Measurements from ENCODE around the gene PHGDH. TPM values are rescaled to one million over a fixed set of nuclear protein-coding genes. Genes with fewer than 3 reads are reported as not detected.
"Not testable (repeated sequence)": the region's sequence is repeated elsewhere in the genome, so short reads cannot be mapped to it uniquely, and the experiment has no call there.

PHGDH gene
- total RNA-seq, 2 experiments from 2014 or later: 195 to 201 TPM

DNA sequence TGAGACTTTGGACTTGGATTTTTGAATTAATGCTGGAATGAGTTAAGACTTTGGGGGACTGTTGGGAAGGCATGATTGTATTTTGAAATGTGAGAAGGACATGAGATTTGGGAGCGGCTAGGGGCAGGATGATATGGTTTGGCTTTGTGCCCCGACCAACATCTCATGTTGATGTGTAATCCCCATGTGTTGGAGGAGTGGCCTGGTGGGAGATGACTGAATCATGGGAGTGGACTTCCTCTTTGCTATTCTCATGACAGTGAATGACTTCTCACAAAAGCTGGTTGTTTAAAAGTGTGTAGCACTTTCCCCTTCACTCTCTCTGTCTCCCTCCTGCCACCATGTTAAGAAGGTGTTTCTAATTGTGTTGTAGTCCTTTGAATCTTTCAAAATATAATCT, 9.3 kb upstream of the PHGDH start:
- H3K4me1 Mint-ChIP-seq (ENCODE audit: low read depth): peaks cover 2% of the 10 kb centered on the region
- POLR2A ChIA-PET: no interaction called here
- ATAC-seq: no peak
- H3K27ac Mint-ChIP-seq: no peak overlapping the region
- H3K4me3 Mint-ChIP-seq: no peak overlapping the region
- peaks cover 36% of the 10 kb centered on the region for H3K27me3 Mint-ChIP-seq (ENCODE audit: low read depth)
- peaks cover 25% of the 10 kb centered on the region for H3K9me3 Mint-ChIP-seq (ENCODE audit: insufficient read depth)
- DNase-seq: no peak
- H3K36me3 Mint-ChIP-seq (ENCODE audit: low read depth): peaks cover 8% of the 10 kb centered on the region
- CTCF ChIA-PET: no interaction called here

DNA sequence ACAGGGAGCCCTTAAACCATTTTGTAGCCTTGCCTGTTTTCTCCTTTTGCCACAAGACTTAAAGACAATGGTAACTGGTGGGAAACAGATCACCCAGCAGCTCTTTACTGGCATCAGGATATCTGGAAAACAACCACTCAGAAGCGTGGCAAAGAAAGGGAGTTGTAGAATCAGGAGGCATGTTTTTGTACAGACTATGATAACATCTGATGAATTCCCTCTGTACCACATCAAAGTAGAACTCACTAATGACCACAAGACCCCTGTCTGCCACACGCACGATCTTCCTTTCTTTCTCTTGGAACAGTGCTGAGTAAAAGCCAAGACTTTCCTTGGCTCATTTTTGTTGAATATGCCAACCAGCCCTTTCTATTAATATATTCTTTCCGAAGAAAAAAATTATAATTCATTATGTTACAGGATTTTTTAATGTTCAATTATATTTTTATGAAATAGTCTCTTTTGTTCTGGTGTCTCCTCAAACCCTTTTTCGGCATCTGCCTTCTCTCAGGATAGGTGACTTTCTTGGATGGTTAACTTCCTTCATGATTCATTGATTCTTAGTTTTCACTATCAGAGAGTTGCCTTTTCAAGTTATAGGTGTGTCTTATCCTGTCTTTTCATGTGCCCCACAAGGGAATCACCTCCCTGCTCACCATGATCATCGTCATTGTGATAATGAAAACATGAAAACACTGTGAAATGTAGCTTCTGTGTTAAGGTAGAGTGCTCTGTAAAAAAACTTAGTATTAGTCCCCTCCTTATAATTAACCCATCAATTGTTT, 7.9 kb upstream of the PHGDH start:
- Mint-ChIP-seq H3K27me3 (ENCODE audit: low read depth) (peaks cover 35% of the 10 kb centered on the region), H3K36me3 (ENCODE audit: low read depth) (peaks cover 8% of the 10 kb centered on the region), H3K4me3 (no peak overlapping the region), H3K9me3 (ENCODE audit: insufficient read depth) (peaks cover 25% of the 10 kb centered on the region), H3K4me1 (ENCODE audit: low read depth) (peaks cover 2% of the 10 kb centered on the region), H3K27ac (no peak overlapping the region)
- ChIA-PET CTCF (interaction anchor here (1.0 kb wide), 1 partner anchor 28 kb away, joined by 3 read pairs; no protein-coding TSS in a partner anchor), POLR2A (no interaction called here)
- no peak for ATAC-seq
- no peak for DNase-seq

DNA sequence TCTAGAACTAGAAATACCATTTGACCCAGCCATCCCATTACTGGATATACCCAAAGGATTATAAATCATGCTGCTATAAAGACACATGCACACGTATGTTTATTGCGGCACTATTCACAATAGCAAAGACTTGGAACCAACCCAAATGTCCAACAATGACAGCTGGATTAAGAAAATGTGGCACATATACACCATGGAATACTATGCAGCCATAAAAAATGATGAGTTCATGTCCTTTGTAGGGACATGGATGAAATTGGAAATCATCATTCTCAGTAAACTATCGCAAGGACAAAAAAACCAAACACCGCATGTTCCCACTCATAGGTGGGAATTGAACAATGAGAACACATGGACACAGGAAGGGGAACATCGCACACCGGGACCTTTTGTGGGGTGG, 5.1 kb upstream of the PHGDH start:
- H3K9me3 Mint-ChIP-seq (ENCODE audit: insufficient read depth): peaks cover 15% of the 10 kb centered on the region
- POLR2A ChIA-PET; CTCF ChIA-PET; H3K4me3 Mint-ChIP-seq; ATAC-seq; H3K27ac Mint-ChIP-seq; H3K36me3 Mint-ChIP-seq (ENCODE audit: low read depth); DNase-seq; H3K4me1 Mint-ChIP-seq (ENCODE audit: low read depth): not testable (repeated sequence)
- H3K27me3 Mint-ChIP-seq (ENCODE audit: low read depth): peaks cover 33% of the 10 kb centered on the region

DNA sequence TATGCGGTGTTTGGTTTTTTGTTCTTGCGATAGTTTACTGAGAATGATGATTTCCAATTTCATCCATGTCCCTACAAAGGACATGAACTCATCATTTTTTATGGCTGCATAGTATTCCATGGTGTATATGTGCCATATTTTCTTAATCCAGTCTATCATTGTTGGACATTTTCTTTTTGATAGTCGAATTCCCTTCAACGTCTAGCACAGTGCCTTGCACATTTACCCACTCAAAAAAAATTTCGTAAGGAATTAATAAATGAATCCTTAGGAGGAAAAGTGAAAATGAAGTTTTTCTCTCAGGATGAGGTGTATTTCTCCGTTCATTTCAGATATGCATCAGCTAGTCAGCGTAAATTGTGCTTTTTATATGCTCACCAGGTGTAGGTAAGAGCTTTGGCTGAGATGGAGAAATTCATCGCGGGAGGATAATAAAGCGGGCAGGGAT, 354 bp upstream of the PHGDH start:
- CTCF ChIA-PET: interaction anchor here (0.9 to 3.4 kb wide), 3 partner anchors 32 to 36 kb away, joined by 3 to 16 read pairs (median 5); no protein-coding TSS in a partner anchor

DNA sequence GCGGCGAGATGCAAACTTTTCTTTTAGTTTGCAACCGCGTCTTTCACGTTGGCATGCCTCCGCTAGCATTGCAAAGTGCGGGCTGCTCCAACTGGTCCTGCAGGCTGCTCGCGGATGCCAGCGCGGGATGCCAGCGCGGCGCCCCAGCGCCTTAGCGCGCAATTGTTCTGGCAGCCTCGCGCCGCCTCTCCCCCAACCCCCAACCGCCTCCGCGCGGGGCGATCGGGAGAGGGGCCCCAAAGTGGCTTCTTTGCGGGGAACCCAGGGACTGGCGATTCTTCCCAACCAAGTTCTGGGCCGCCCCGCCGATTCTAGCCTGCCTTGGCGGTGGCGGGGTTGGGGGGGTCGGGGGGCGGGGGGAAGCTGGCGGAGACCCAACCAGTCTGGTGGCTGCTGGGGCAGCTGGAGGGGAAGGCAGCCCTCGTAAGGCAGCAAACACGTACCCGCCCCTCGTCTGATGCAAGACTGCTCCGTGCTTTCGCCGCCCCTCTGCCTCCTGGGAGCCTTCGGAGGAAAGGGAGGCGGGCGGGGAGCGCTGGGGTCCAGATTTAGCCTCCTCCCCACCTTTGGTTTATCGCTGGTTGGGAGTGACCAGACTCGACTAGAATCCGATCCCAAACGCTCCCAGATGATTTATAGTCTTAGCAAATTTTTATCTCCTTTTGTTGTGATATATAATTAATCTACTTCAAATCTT, 756 bp downstream of the PHGDH start:
- peaks cover 41% of the 10 kb centered on the region for H3K4me1 Mint-ChIP-seq (ENCODE audit: low read depth)
- CTCF ChIA-PET: interaction anchor here (1.4 to 3.4 kb wide), 2 partner anchors 35 to 38 kb away, joined by 5 to 16 read pairs; no protein-coding TSS in a partner anchor
- ATAC-seq (peak; percentile 73), DNase-seq (peak; percentile 77)
- peaks cover 20% of the 10 kb centered on the region for H3K27me3 Mint-ChIP-seq (ENCODE audit: low read depth)
- POLR2A ChIA-PET: interaction anchor here (0.6 to 1.4 kb wide), 4 partner anchors 12 to 572 kb away, joined by 3 to 6 read pairs (median 4); partner anchors contain the start of genes WARS2 and ZNF697
- H3K4me3 Mint-ChIP-seq: peak overlapping the region; percentile 97
- peak overlapping the region; percentile 93 for H3K27ac Mint-ChIP-seq
- H3K36me3 Mint-ChIP-seq (ENCODE audit: low read depth): peaks cover 38% of the 10 kb centered on the region
- no peaks in the 10 kb centered on the region for H3K9me3 Mint-ChIP-seq (ENCODE audit: insufficient read depth)

More for the DNA sequence above, 354 bp upstream of the PHGDH start:
- peak overlapping the region; percentile 97 for H3K4me3 Mint-ChIP-seq
- H3K36me3 Mint-ChIP-seq (ENCODE audit: low read depth): peaks cover 33% of the 10 kb centered on the region
- not testable (repeated sequence) for H3K9me3 Mint-ChIP-seq (ENCODE audit: insufficient read depth); ATAC-seq; DNase-seq
- POLR2A ChIA-PET: interaction anchor here (0.6 to 1.4 kb wide), 4 partner anchors 13 to 571 kb away, joined by 3 to 6 read pairs (median 4); partner anchors contain the start of genes WARS2 and ZNF697
- H3K4me1 Mint-ChIP-seq (ENCODE audit: low read depth): peaks cover 37% of the 10 kb centered on the region
- H3K27ac Mint-ChIP-seq: peak overlapping the region; percentile 93
- peaks cover 20% of the 10 kb centered on the region for H3K27me3 Mint-ChIP-seq (ENCODE audit: low read depth)

DNA sequence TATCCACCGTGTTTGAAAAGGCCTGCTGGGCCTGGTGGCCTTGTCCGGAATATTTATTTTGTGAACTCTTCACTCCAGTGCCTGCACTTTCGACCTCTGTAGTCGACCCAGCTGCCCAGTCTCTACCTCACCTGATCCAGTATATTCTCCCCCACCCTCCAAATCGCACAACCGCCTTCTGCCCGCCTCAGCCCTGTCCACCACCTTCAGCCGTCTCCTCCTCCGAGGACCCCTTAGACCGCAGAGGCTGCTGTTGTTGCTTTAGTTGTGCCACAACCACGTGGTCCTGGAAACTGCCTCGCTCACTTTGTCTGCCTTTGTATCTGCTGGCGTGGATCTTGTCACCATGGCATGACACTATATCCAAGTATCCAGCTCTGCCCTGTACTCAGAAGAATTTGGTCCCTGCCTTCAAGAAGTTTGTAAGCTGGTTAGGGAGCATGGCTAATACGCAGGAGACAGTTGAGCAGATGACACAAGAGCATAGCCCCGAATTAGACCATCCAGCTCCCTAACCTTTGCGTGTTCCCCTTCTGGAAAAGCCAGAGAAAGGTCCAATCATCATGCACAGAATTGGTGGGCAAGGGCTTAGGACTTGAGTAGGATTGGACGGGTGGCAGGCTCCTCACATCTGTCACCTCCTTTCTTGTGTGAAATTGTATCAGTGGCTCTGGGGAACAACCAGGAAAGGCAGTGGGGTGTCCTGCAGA, 1.5 kb downstream of the PHGDH start:
- Mint-ChIP-seq H3K27me3 (ENCODE audit: low read depth) (peaks cover 20% of the 10 kb centered on the region), H3K4me3 (peak overlapping the region; percentile 89), H3K4me1 (ENCODE audit: low read depth) (peaks cover 46% of the 10 kb centered on the region), H3K9me3 (ENCODE audit: insufficient read depth) (no peaks in the 10 kb centered on the region), H3K36me3 (ENCODE audit: low read depth) (peaks cover 40% of the 10 kb centered on the region), H3K27ac (peak overlapping the region; percentile 85)
- DNase-seq (peak; percentile 29), ATAC-seq (no peak)
- ChIA-PET POLR2A (no interaction called here), CTCF (interaction anchor here (3.4 kb wide), 1 partner anchor 38 kb away, joined by 16 read pairs; no protein-coding TSS in a partner anchor)

DNA sequence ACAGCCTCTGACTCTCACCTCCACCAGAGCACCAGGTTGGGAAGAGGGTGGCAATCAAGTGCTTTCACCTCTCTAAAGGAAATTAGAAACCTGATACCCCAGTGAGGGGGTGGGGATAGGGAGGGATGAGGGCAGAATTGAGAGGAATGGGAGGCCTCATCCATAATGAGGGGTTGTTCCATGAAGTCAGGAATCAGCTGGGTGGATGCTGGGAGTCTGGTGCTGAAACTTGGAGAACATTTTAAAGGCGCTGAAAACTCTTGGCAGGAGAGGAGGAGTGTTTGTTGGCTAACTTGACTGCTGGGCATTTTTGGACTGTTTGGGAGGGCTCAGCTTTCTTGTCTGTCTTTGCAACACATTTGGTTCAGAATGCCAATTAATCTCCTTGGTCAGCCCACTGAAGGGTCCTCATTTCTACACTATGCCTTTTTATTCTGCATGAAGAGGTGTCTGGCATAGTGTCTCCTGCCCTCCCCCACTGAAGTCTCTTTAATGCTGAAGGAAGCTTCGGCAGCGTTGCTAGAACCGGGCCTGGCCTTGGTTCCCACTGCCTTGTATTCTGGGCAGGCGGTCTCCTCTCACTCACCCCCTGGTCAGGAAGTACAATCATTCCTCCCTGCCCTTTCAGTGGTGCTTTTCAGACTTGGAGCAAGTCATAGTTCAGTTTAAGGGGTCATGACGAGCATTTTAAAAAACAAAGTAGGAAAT, 2.2 kb downstream of the PHGDH start:
- Mint-ChIP-seq H3K36me3 (ENCODE audit: low read depth) (peaks cover 45% of the 10 kb centered on the region), H3K27me3 (ENCODE audit: low read depth) (peaks cover 14% of the 10 kb centered on the region), H3K27ac (peak overlapping the region; percentile 40), H3K4me1 (ENCODE audit: low read depth) (peaks cover 50% of the 10 kb centered on the region), H3K4me3 (peak overlapping the region; percentile 89), H3K9me3 (ENCODE audit: insufficient read depth) (no peaks in the 10 kb centered on the region)
- no peak for DNase-seq
- ChIA-PET CTCF (interaction anchor here (1.0 kb wide), 1 partner anchor 103 kb away, joined by 3 read pairs; no protein-coding TSS in a partner anchor), POLR2A (no interaction called here)
- ATAC-seq: no peak

DNA sequence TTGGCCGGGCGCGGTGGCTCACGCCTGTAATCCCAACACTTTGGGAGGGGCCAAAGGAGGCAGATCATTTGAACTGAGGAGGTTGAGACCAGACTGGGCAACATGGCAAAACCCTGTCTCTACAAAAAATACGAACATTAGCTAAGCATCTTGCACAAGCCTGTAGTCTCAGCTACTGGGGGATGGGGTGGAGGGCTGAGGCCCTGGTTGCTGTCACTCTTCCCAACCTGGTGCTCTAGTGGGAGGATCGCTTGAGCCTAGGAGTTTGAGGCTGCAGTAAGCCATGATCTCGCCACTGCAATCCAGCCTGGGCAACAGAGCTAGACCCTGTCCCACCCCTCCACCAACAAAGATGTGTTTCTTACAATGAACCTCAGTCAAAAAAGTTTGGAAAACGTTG, 2.8 kb downstream of the PHGDH start:
- Mint-ChIP-seq H3K27me3 (ENCODE audit: low read depth) (peaks cover 10% of the 10 kb centered on the region), H3K4me3 (peak overlapping the region; percentile 89), H3K27ac (no peak overlapping the region), H3K36me3 (ENCODE audit: low read depth) (peaks cover 45% of the 10 kb centered on the region), H3K9me3 (ENCODE audit: insufficient read depth) (no peaks in the 10 kb centered on the region), H3K4me1 (ENCODE audit: low read depth) (peaks cover 50% of the 10 kb centered on the region)
- POLR2A ChIA-PET: no interaction called here
- CTCF ChIA-PET: interaction anchor here (1.0 kb wide), 2 partner anchors 29 to 103 kb away, joined by 3 read pairs; no protein-coding TSS in a partner anchor
- DNase-seq: no peak
- no peak for ATAC-seq

DNA sequence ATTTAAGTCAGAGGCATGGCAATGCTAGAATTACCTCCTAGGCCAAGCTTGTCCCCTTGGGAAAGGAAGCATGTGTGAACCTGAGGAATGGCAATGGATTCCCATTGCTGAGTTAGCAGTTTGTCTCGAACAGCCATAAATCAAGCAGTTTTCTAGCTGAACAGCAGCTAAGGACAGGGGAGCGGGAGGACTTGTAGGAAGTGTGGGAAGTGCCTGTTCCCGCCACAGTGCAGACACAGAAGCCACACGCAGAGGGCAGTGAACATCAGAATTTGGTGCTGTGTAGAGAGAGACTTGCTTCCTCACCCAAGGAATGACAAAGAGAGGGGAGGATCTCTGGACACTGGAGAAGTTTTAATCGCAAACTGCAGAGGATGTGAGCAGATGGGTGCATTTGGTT, 3.8 kb downstream of the PHGDH start:
- Mint-ChIP-seq H3K36me3 (ENCODE audit: low read depth) (peaks cover 50% of the 10 kb centered on the region), H3K9me3 (ENCODE audit: insufficient read depth) (no peaks in the 10 kb centered on the region), H3K4me3 (peak overlapping the region; percentile 19), H3K27ac (peak overlapping the region; percentile 60), H3K27me3 (ENCODE audit: low read depth) (peaks cover 3% of the 10 kb centered on the region), H3K4me1 (ENCODE audit: low read depth) (peaks cover 50% of the 10 kb centered on the region)
- no peak for ATAC-seq
- no peak for DNase-seq
- ChIA-PET POLR2A (no interaction called here), CTCF (interaction anchor here (1.0 kb wide), 1 partner anchor 40 kb away, joined by 5 read pairs; no protein-coding TSS in a partner anchor)

DNA sequence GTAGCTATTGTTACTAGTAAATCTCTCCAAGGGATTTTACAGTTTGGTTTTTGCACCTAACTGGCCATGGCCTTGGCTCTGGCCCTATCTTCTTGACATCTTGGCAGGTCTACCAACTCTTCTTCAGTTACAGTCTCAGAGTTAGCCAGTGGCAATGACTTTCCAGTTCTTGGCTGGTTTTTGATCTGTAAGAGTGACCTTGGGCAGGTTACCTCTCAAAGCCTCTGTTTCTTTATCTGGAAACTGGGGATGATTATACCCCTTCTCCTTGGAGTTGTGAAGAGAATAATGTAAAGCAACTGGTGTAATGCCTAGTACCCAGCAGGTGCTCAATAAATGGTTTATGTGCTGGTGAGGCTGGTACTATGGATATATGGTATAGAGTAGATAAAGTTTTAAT, 6.7 kb downstream of the PHGDH start:
- ATAC-seq (no peak), DNase-seq (no peak)
- no peaks in the 10 kb centered on the region for H3K27me3 Mint-ChIP-seq (ENCODE audit: low read depth)
- H3K36me3 Mint-ChIP-seq (ENCODE audit: low read depth): peaks cover 63% of the 10 kb centered on the region
- no peaks in the 10 kb centered on the region for H3K9me3 Mint-ChIP-seq (ENCODE audit: insufficient read depth)
- H3K4me3 Mint-ChIP-seq: no peak overlapping the region
- ChIA-PET CTCF (interaction anchor here (0.8 kb wide), 1 partner anchor 27 kb away, joined by 3 read pairs; no protein-coding TSS in a partner anchor), POLR2A (no interaction called here)
- H3K27ac Mint-ChIP-seq: no peak overlapping the region
- peaks cover 44% of the 10 kb centered on the region for H3K4me1 Mint-ChIP-seq (ENCODE audit: low read depth)

DNA sequence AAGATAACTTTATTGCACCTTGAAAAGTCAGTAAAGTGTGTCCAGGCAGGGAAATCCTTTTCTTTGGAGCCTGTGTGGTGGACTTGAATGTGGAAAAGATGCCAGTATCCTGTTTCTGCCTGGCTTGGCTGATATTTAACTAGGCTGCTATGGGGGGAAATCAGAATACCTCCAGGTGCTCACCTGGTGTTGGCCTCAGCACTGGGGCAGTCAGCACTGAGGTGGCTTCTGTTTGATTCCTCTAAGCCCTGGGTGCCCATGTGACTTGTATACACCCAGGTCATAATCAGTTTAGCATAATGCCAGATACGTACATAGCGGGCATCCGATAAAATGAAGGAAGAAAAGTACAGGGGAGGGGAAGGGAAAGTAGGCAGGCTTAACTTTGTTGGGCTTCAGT, 7.2 kb downstream of the PHGDH start:
- H3K9me3 Mint-ChIP-seq (ENCODE audit: insufficient read depth): no peaks in the 10 kb centered on the region
- CTCF ChIA-PET: no interaction called here
- H3K27me3 Mint-ChIP-seq (ENCODE audit: low read depth): no peaks in the 10 kb centered on the region
- no peak overlapping the region for H3K4me3 Mint-ChIP-seq
- H3K36me3 Mint-ChIP-seq (ENCODE audit: low read depth): peaks cover 63% of the 10 kb centered on the region
- ATAC-seq (no peak), DNase-seq (no peak)
- H3K27ac Mint-ChIP-seq: no peak overlapping the region
- POLR2A ChIA-PET: no interaction called here
- peaks cover 38% of the 10 kb centered on the region for H3K4me1 Mint-ChIP-seq (ENCODE audit: low read depth)

Measured in activated CD8-positive, alpha-beta T cell treated with anti-CD3 and anti-CD28 coated beads, Interleukin-2, amount 10 ng/mL, durations not matched to agents 7 days and 5 days (primary cell).